Urothelium cell line (cell line): ENCODE data around the gene CNOT8.

ENCODE experiments used
- DNase-seq: peaks from one replicate; pipeline ENCODE4 v3.0.0; 2011; ENCODE audit warnings: low spot score, mixed read lengths
- FAIRE-seq: peaks from 2 replicates; lab custom pipeline; 2011; peaks lifted over from hg19 to GRCh38; lab: Jason Lieb, UNC

CNOT8 gene

GRCh38 chr5:154863291-154864080, 5.1 kb downstream of the CNOT8 start:
- no peak for FAIRE-seq
- no peak for DNase-seq

- DNase-seq (no peak), FAIRE-seq (no peak)
Measured at GRCh38 chr5:154865466-154866184, 7.2 kb downstream of the CNOT8 start.

GRCh38 chr5:154866841-154867240, 8.4 kb downstream of the CNOT8 start:
- FAIRE-seq (no peak), DNase-seq (no peak)

- FAIRE-seq (no peak), DNase-seq (no peak)
Measured at GRCh38 chr5:154868702-154869101, 10.3 kb downstream of the CNOT8 start.

GRCh38 chr5:154871734-154872133, 13.3 kb downstream of the CNOT8 start:
- DNase-seq (no peak), FAIRE-seq (no peak)

- FAIRE-seq: no peak
Measured at GRCh38 chr5:154873791-154874331, 15.4 kb downstream of the CNOT8 start.

GRCh38 chr5:154878642-154879335, 20.4 kb downstream of the CNOT8 start:
- FAIRE-seq (no peak), DNase-seq (no peak)

More at GRCh38 chr5:154873791-154874331, 15.4 kb downstream of the CNOT8 start:
- DNase-seq: no peak

GRCh38 chr5:154881986-154882385, 23.6 kb downstream of the CNOT8 start:
- DNase-seq (no peak), FAIRE-seq (no peak)

GRCh38 chr5:154884424-154884823, 26.0 kb downstream of the CNOT8 start:
- DNase-seq: no peak
- FAIRE-seq: no peak

GRCh38 chr5:154885439-154885838, 27.0 kb downstream of the CNOT8 start:
- FAIRE-seq: no peak
- no peak for DNase-seq

- no peak for DNase-seq
- no peak for FAIRE-seq
Measured at GRCh38 chr5:154892369-154892771, 33.9 kb downstream of the CNOT8 start.

- FAIRE-seq: no peak
- DNase-seq: no peak
Measured at GRCh38 chr5:154893381-154893780, 35.0 kb downstream of the CNOT8 start.

- FAIRE-seq: no peak
- no peak for DNase-seq
Measured at GRCh38 chr5:154895606-154896561, 37.5 kb downstream of the CNOT8 start.

GRCh38 chr5:154896562-154897165, 38.2 kb downstream of the CNOT8 start:
- DNase-seq: no peak
- FAIRE-seq: no peak

- FAIRE-seq: no peak
- no peak for DNase-seq
Measured at GRCh38 chr5:154898210-154898609, 39.8 kb downstream of the CNOT8 start.

- FAIRE-seq (no peak), DNase-seq (no peak)
Measured at GRCh38 chr5:154899151-154899816, 40.9 kb downstream of the CNOT8 start.

- FAIRE-seq (no peak), DNase-seq (no peak)
Measured at GRCh38 chr5:154900066-154900465, 41.6 kb downstream of the CNOT8 start.

GRCh38 chr5:154901276-154901675, 42.8 kb downstream of the CNOT8 start:
- DNase-seq: no peak
- FAIRE-seq: no peak

GRCh38 chr5:154901913-154902312, 43.5 kb downstream of the CNOT8 start:
- DNase-seq (no peak), FAIRE-seq (no peak)
